Measurements from ENCODE around the gene CERS4. TPM values are rescaled to one million over a fixed set of nuclear protein-coding genes. Genes with fewer than 3 reads are reported as not detected.
"Not testable (repeated sequence)": the region's sequence is repeated elsewhere in the genome, so short reads cannot be mapped to it uniquely, and the experiment has no call there.

Gene CERS4
- total RNA-seq, 1 donor: 4.0 TPM

DNA sequence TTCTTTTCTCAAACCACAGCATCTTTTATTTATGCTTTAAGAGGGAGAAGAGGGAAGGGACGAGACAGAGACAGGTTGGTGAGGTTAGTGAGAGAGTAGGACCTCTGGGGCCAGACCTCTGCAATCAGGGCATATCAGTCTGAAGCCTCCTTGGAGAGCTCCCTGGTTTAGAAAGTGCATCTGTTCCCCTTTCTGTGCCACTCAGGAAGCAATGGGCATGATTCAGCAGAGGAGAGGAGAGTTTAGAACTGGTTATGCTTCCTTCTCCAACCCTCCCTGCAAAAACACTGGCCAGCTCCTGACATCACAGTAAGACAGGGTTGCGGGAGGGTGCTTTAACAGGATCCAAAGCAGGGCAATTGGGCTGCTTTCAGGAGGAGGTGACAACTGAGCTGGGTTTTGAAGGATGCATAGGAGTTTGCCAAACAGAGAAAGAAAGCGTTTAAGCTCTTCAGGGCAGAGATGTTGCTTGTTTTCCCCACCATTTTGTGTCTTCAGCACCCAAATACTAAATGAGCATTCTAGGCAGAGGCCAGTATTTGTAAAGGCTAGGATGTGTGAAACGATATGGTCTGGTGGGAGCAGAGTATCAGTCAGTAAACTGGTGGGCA is 33.1 kb downstream of the CERS4 start:
- Histone ChIP-seq H3K27ac (ENCODE audit: low read depth, low read length) (no peak overlapping the region), H3K36me3 (ENCODE audit: insufficient read depth, low read length) (no peaks in the 10 kb centered on the region), H3K4me3 (ENCODE audit: insufficient read depth, low read length) (no peak overlapping the region), H3K4me2 (ENCODE audit: insufficient read depth, low read length) (no peak overlapping the region), H4K20me1 (ENCODE audit: insufficient read depth, low read length) (no peaks in the 10 kb centered on the region), H3K4me1 (ENCODE audit: insufficient read depth, low read length) (peaks cover 13% of the 10 kb centered on the region), H2AFZ (ENCODE audit: low read length) (no peak overlapping the region), H3K27me3 (ENCODE audit: insufficient read depth, low read length) (no peaks in the 10 kb centered on the region), H3K79me2 (ENCODE audit: insufficient read depth, low read length) (no peaks in the 10 kb centered on the region), H3K9me3 (ENCODE audit: low read depth, low read length) (peaks cover 4% of the 10 kb centered on the region)
- no peak for DNase-seq (ENCODE audit: insufficient read length, low spot score, missing footprints)
- TF ChIP-seq, protein P1, sequence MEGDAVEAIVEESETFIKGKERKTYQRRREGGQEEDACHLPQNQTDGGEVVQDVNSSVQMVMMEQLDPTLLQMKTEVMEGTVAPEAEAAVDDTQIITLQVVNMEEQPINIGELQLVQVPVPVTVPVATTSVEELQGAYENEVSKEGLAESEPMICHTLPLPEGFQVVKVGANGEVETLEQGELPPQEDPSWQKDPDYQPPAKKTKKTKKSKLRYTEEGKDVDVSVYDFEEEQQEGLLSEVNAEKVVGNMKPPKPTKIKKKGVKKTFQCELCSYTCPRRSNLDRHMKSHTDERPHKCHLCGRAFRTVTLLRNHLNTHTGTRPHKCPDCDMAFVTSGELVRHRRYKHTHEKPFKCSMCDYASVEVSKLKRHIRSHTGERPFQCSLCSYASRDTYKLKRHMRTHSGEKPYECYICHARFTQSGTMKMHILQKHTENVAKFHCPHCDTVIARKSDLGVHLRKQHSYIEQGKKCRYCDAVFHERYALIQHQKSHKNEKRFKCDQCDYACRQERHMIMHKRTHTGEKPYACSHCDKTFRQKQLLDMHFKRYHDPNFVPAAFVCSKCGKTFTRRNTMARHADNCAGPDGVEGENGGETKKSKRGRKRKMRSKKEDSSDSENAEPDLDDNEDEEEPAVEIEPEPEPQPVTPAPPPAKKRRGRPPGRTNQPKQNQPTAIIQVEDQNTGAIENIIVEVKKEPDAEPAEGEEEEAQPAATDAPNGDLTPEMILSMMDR (IDR thresholded peaks at IDR 0.05; ENCODE audit: extremely low read depth, low read depth, low read length): no peak

DNA sequence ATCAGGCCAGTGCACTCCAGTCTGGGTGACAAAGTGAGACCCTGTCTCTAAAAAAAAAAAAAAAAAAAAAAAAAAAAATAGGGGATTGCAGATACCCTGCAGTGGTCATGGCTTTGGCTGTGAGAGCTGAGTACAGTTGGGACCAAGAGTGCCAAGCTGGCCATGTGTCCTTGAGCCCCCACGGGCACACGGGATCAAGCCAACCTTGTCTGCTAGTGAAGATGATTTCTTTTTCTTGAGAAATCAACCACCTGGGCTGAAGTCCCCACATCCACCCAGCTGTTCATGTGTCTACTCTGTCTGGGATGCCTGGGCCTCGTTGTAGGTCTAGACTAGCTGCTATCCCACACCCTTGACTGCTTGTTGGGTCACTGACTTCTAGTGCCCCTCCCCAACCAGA is 34.0 kb downstream of the CERS4 start:
- H2AFZ ChIP-seq (ENCODE audit: low read length): no peak overlapping the region
- no peaks in the 10 kb centered on the region for H3K79me2 ChIP-seq (ENCODE audit: insufficient read depth, low read length)
- H3K27me3 ChIP-seq (ENCODE audit: insufficient read depth, low read length): no peaks in the 10 kb centered on the region
- no peak overlapping the region for H3K4me2 ChIP-seq (ENCODE audit: insufficient read depth, low read length)
- no peaks in the 10 kb centered on the region for H3K36me3 ChIP-seq (ENCODE audit: insufficient read depth, low read length)
- DNase-seq (ENCODE audit: insufficient read length, low spot score, missing footprints): peak; percentile 46
- H4K20me1 ChIP-seq (ENCODE audit: insufficient read depth, low read length): no peaks in the 10 kb centered on the region
- H3K9me3 ChIP-seq (ENCODE audit: low read depth, low read length): peaks cover 4% of the 10 kb centered on the region
- H3K4me1 ChIP-seq (ENCODE audit: insufficient read depth, low read length): peaks cover 13% of the 10 kb centered on the region
- TF ChIP-seq, protein P1 (IDR thresholded peaks at IDR 0.05; ENCODE audit: extremely low read depth, low read depth, low read length): no peak
- no peak overlapping the region for H3K4me3 ChIP-seq (ENCODE audit: insufficient read depth, low read length)
- H3K27ac ChIP-seq (ENCODE audit: low read depth, low read length): no peak overlapping the region

DNA sequence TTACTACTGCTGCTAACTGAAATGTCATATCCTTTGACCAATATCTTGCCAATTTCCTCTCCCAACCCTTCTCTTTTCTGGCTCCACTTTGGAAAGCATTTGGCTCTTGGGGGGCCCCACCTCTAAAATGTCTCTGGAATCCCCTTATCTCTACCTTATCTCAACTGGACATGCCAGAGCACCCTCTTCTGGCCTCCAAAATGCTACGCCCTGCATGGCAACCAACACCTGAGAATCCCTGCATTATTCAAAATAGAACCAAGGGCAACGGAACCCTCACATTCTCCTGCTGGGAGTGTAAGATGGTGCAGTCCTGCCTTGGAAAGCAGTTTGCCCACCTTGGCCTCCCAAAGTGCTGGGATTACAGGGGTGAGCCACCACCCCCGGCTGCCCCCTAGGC is 35.3 kb downstream of the CERS4 start:
- Histone ChIP-seq H3K9me3 (ENCODE audit: low read depth, low read length) (peaks cover 4% of the 10 kb centered on the region), H3K79me2 (ENCODE audit: insufficient read depth, low read length) (no peaks in the 10 kb centered on the region), H3K4me3 (ENCODE audit: insufficient read depth, low read length) (no peak overlapping the region), H2AFZ (ENCODE audit: low read length) (no peak overlapping the region), H3K27me3 (ENCODE audit: insufficient read depth, low read length) (no peaks in the 10 kb centered on the region), H4K20me1 (ENCODE audit: insufficient read depth, low read length) (no peaks in the 10 kb centered on the region), H3K4me2 (ENCODE audit: insufficient read depth, low read length) (no peak overlapping the region), H3K36me3 (ENCODE audit: insufficient read depth, low read length) (no peaks in the 10 kb centered on the region), H3K27ac (ENCODE audit: low read depth, low read length) (no peak overlapping the region), H3K4me1 (ENCODE audit: insufficient read depth, low read length) (peaks cover 13% of the 10 kb centered on the region)
- TF ChIP-seq, protein P1 (IDR thresholded peaks at IDR 0.05; ENCODE audit: extremely low read depth, low read depth, low read length): no peak
- peak; percentile 31 for DNase-seq (ENCODE audit: insufficient read length, low spot score, missing footprints)

DNA sequence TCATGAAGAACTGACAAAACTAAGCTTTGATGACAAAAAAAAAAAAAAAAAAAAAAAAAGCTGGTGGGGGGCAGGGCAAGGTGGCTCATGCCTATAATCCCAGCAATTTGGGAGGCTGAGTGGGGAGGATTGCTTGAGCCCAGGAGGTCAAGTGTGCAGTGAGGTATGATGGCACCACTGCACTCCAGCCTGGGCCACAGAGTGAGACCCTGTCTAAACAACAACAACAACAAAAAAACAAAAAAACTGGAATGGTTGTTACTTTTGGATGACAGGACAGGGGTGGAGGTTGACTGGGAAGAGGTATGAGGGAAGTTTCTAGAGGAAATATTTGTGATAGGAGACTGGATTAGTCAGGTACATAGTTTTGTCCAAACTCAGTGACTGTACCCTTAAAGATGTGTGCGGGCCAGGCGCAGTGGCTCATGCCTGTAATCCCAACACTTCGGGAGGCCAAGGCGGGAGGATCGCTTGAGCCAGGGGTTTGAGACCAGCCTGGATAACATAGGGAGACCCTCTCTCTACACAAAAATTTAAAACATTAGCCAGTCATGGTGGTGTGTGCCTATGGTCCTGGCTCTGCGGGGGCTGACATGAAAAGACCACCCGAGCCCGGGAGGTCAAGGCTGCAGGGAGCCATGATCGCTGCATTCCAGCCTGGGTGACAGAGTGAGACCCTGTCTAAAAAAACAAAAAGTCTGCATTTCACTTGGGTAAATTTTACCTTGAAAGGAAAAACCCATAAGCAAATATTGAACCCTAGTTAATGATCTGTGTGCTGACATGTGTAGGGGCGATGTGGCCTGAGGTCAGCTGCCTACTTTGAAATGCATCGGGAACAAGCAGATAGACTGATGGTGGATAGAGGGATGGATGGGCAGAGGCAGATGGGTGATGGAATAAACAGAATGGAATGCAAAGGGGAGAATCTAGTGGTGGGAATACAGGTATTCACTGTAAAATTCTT is 37.0 kb downstream of the CERS4 start:
- no peak overlapping the region for H3K27ac ChIP-seq (ENCODE audit: low read depth, low read length)
- no peak overlapping the region for H2AFZ ChIP-seq (ENCODE audit: low read length)
- DNase-seq (ENCODE audit: insufficient read length, low spot score, missing footprints): peak; percentile 13

DNA sequence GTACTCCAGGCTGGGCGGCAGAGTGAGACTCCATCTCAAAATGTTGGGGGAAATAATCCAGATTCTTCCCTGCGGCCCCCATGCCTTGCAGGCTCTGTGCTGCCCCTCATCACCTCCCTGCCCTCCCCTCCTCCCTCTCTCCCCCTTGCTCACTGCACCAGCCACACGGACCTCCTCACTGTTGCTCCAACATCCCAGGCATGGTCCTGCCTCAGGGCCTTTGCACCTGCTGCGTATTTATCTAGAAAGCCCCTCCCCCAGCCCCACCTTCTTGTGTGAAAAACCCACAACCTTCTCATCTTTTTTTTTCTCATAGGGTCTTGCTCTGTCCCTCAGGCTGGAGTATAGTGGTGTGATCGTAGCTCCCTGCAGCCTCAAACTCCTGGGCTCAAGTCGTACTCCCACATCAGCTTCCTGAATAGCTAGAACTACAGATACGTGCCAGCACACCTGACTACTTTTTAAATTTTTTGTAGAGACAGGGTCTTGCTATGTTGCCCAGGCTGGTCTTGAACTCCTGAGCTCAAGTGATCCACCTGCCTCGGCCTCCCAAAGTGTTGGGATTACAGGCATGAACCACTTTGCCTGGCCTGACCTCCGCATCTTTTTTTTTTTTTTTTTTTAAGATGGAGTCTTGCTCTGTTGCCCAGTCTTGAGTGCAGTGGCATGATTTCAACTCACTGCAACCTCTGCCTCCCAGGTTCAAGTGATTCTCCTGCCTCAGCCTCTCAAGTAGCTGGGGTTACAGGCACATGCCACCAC is 38.1 kb downstream of the CERS4 start:
- not testable (repeated sequence) for H4K20me1 ChIP-seq (ENCODE audit: insufficient read depth, low read length); H3K9me3 ChIP-seq (ENCODE audit: low read depth, low read length); H2AFZ ChIP-seq (ENCODE audit: low read length); H3K27ac ChIP-seq (ENCODE audit: low read depth, low read length); H3K27me3 ChIP-seq (ENCODE audit: insufficient read depth, low read length); H3K4me2 ChIP-seq (ENCODE audit: insufficient read depth, low read length); DNase-seq (ENCODE audit: insufficient read length, low spot score, missing footprints); H3K4me1 ChIP-seq (ENCODE audit: insufficient read depth, low read length); H3K4me3 ChIP-seq (ENCODE audit: insufficient read depth, low read length); H3K36me3 ChIP-seq (ENCODE audit: insufficient read depth, low read length); H3K79me2 ChIP-seq (ENCODE audit: insufficient read depth, low read length)

More for the DNA sequence above, 37.0 kb downstream of the CERS4 start:
- H3K79me2 ChIP-seq (ENCODE audit: insufficient read depth, low read length): no peaks in the 10 kb centered on the region
- TF ChIP-seq, protein P1 (IDR thresholded peaks at IDR 0.05; ENCODE audit: extremely low read depth, low read depth, low read length): no peak
- peaks cover 4% of the 10 kb centered on the region for H3K9me3 ChIP-seq (ENCODE audit: low read depth, low read length)
- H3K4me2 ChIP-seq (ENCODE audit: insufficient read depth, low read length): no peak overlapping the region
- H3K4me3 ChIP-seq (ENCODE audit: insufficient read depth, low read length): no peak overlapping the region
- no peaks in the 10 kb centered on the region for H3K36me3 ChIP-seq (ENCODE audit: insufficient read depth, low read length)
- no peaks in the 10 kb centered on the region for H3K27me3 ChIP-seq (ENCODE audit: insufficient read depth, low read length)
- H4K20me1 ChIP-seq (ENCODE audit: insufficient read depth, low read length): no peaks in the 10 kb centered on the region
- H3K4me1 ChIP-seq (ENCODE audit: insufficient read depth, low read length): peaks cover under 1% of the 10 kb centered on the region
